ENCODE data around the gene RNU6-1.

DNA sequence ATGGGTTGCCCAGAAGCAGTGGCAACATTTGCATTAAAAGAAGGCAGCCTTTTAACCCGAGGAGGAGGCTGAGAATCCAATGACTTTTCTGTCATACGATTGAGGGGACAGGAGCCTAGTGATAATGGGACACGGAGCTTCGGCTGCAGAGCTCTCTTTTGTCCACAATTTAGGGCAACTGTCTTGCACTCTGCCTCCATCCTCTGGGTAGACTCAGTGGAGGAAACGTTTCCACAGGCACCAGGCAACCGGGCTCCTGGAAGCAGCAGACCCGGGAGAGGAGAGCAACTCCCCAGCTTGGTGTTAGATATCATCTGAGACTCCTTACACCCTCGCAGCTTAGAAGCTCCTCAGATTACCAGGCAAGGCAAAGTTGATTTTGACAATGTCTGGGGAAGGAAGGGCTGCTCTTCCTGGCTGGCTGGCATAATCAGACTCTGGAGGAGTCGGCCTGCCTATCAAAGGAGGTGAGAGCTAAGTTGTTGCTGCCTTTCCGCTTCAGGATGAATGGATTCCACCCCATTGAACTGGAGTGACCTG, 43.5 kb upstream of the RNU6-1 start:
- TF ChIP-seq, protein P1, sequence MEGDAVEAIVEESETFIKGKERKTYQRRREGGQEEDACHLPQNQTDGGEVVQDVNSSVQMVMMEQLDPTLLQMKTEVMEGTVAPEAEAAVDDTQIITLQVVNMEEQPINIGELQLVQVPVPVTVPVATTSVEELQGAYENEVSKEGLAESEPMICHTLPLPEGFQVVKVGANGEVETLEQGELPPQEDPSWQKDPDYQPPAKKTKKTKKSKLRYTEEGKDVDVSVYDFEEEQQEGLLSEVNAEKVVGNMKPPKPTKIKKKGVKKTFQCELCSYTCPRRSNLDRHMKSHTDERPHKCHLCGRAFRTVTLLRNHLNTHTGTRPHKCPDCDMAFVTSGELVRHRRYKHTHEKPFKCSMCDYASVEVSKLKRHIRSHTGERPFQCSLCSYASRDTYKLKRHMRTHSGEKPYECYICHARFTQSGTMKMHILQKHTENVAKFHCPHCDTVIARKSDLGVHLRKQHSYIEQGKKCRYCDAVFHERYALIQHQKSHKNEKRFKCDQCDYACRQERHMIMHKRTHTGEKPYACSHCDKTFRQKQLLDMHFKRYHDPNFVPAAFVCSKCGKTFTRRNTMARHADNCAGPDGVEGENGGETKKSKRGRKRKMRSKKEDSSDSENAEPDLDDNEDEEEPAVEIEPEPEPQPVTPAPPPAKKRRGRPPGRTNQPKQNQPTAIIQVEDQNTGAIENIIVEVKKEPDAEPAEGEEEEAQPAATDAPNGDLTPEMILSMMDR (IDR thresholded peaks at IDR 0.05), result no peak
- TF ChIP-seq POLR2AphosphoS5 (IDR thresholded peaks at IDR 0.05) (no peak), POLR2A (IDR thresholded peaks at IDR 0.05) (no peak)

All from suprapubic skin (tissue), 4 donors.